IPS DF 4.7 (cell line): ENCODE data around the gene ZBTB20.

Source experiments
- DNase-seq: peaks from one replicate; pipeline ENCODE4 v3.0.0-alpha.2; 2013; ENCODE audit warnings: low spot score; ENCODE audit errors: extremely low read depth

Gene ZBTB20

GRCh38 chr3:114545193-114545592 is 601.9 kb downstream of the ZBTB20 start:
- no peak for DNase-seq

GRCh38 chr3:114542359-114542758 is 604.7 kb downstream of the ZBTB20 start:
- DNase-seq: peak; percentile 30

- DNase-seq: no peak
Observed at GRCh38 chr3:114539525-114539924, 607.6 kb downstream of the ZBTB20 start.

- DNase-seq: no peak
Observed at GRCh38 chr3:114538211-114538610, 608.9 kb downstream of the ZBTB20 start.

GRCh38 chr3:114528517-114528916 is 618.6 kb downstream of the ZBTB20 start:
- no peak for DNase-seq

GRCh38 chr3:114527036-114527644 is 619.9 kb downstream of the ZBTB20 start:
- DNase-seq: no peak

- no peak for DNase-seq
Observed at GRCh38 chr3:114525278-114525677, 621.8 kb downstream of the ZBTB20 start.

- peak; percentile 22 for DNase-seq
Observed at GRCh38 chr3:114519415-114519814, 627.7 kb downstream of the ZBTB20 start.

GRCh38 chr3:114518206-114518808 is 628.8 kb downstream of the ZBTB20 start:
- no peak for DNase-seq

GRCh38 chr3:114510201-114510600 is 636.9 kb downstream of the ZBTB20 start:
- DNase-seq: no peak

GRCh38 chr3:114509756-114510155 is 637.3 kb downstream of the ZBTB20 start:
- no peak for DNase-seq

GRCh38 chr3:114508976-114509375 is 638.1 kb downstream of the ZBTB20 start:
- no peak for DNase-seq

- no peak for DNase-seq
Observed at GRCh38 chr3:114508208-114508607, 638.9 kb downstream of the ZBTB20 start.

- no peak for DNase-seq
Observed at GRCh38 chr3:114506591-114507300, 640.3 kb downstream of the ZBTB20 start.

GRCh38 chr3:114504941-114505628 is 642.0 kb downstream of the ZBTB20 start:
- no peak for DNase-seq

- DNase-seq: no peak
Observed at GRCh38 chr3:114502204-114502603, 644.9 kb downstream of the ZBTB20 start.

- DNase-seq: no peak
Observed at GRCh38 chr3:114499976-114500375, 647.1 kb downstream of the ZBTB20 start.

GRCh38 chr3:114498539-114499370 is 648.3 kb downstream of the ZBTB20 start:
- DNase-seq: no peak

GRCh38 chr3:114496874-114497273 is 650.2 kb downstream of the ZBTB20 start:
- DNase-seq: no peak

GRCh38 chr3:114496466-114496865 is 650.6 kb downstream of the ZBTB20 start:
- no peak for DNase-seq

- DNase-seq: no peak
Observed at GRCh38 chr3:114496021-114496434, 651.1 kb downstream of the ZBTB20 start.
